GM10248 (cell line): Measurements from ENCODE around the gene ERCC6L2.

Source experiments
- CTCF ChIA-PET: fragments of 300-600 bp; sonication (Branson Sonifier 250); formaldehyde crosslinking; extraction: SDS; loops from one replicate; lab custom pipeline; 2021; ENCODE audit warnings: antibody characterized with exemption; lab: Yijun Ruan, JAX
- POLR2A ChIA-PET: fragments of 350-650 bp; sonication (Branson Sonifier 250); formaldehyde crosslinking; extraction: SDS; loops from one replicate; lab custom pipeline; 2020; ENCODE audit warnings: antibody characterized with exemption; lab: Yijun Ruan, JAX
- DNase-seq: peaks from one replicate; pipeline ENCODE4 v3.0.0; 2012; ENCODE audit errors: extremely low spot score
- TF ChIP-seq, protein P1 (sequence below): IDR thresholded peaks from 2 replicates; pipeline ENCODE4 v1.5.1; 2012; ENCODE audit warnings: mild to moderate bottlenecking, low read depth; ENCODE audit errors: extremely low read depth, missing control alignments, control extremely low read depth

Gene ERCC6L2

DNA sequence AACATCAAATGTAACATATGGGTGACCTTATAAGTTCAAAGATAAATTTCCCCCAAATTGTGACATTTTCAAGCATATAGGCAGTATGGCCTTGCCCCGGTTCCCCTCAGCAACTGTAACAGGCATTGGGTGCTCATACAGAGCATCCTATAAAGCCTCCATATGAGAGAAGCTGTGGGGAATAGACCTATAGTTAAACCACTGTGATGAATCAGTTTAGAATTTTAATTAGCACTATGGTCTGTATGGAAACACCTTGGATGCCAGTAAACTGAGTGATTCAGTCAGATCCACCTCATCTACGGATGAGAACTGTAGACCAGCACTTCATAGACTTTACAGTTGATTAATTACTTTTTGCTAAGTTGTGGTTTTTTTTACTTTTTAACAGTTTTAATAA, 79.4 kb downstream of the ERCC6L2 start:
- TF ChIP-seq, protein P1, sequence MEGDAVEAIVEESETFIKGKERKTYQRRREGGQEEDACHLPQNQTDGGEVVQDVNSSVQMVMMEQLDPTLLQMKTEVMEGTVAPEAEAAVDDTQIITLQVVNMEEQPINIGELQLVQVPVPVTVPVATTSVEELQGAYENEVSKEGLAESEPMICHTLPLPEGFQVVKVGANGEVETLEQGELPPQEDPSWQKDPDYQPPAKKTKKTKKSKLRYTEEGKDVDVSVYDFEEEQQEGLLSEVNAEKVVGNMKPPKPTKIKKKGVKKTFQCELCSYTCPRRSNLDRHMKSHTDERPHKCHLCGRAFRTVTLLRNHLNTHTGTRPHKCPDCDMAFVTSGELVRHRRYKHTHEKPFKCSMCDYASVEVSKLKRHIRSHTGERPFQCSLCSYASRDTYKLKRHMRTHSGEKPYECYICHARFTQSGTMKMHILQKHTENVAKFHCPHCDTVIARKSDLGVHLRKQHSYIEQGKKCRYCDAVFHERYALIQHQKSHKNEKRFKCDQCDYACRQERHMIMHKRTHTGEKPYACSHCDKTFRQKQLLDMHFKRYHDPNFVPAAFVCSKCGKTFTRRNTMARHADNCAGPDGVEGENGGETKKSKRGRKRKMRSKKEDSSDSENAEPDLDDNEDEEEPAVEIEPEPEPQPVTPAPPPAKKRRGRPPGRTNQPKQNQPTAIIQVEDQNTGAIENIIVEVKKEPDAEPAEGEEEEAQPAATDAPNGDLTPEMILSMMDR: no peak
- ChIA-PET POLR2A (no interaction called here), CTCF (no interaction called here)
- DNase-seq: no peak

DNA sequence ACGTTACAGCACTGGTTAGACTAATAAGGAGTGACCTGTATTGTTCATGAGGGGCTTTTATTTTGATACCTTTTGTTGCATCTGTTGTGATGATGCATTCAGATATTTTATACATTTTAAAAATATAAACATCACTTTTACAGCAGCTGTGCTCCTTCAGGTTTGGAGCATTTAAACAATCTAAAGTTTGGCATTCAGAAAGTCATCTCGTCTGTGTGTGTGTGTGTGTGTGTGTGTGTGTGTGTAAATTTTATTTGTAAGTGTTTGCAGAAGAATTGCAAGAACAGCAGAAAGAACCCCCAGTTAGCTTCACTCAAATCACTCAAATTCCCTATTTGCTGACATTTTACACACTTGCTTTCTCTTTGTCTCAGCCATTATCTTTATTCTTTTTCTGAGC, 87.4 kb downstream of the ERCC6L2 start:
- ChIA-PET POLR2A (no interaction called here), CTCF (interaction anchor here (1.0 kb wide), 1 partner anchor 255 kb away, joined by 3 read pairs; no protein-coding TSS in a partner anchor)
- TF ChIP-seq, protein P1: no peak
- no peak for DNase-seq

DNA sequence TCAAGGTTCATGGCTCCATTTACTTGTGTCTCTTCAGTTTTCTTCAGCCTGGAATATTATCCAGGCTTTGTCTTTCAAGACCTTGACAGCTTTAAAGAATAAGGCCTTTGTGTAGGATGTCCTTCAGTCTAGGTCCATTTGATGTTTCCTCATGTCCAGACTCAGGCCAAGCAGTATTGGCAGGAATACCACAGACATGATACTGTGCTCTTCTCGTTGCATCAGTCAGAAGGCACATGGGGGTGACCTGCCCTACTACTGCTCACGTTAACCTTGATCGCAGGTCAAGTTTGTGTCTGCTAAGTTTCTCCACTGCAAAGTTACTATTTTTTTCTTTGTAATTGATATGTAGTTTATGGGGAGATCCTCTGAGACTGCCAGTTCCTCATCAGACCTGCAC, 88.2 kb downstream of the ERCC6L2 start:
- TF ChIP-seq, protein P1: no peak
- POLR2A ChIA-PET: no interaction called here
- DNase-seq: no peak
- CTCF ChIA-PET: interaction anchor here (1.0 to 1.4 kb wide), 2 partner anchors 27 to 254 kb away, joined by 3 read pairs; no protein-coding TSS in a partner anchor

DNA sequence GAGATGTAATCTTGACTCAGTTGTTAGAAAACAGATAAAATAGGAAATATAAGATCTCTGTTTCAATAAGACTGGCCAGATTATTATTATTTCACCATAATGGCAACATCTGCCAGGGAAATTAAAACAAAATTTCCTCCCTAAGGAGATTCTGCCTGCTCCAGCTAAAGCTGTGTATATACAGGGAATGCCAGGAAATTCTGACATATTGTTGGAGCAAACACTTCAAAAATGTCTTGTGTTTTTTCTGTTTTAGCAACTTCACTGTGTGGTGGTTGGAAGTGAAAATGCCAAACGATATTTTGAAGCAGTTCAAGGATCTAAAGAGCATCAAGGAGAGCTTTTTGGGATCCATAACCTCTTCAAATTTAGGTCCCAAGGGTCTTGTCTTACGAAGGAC, 90.8 kb downstream of the ERCC6L2 start:
- ChIA-PET CTCF (no interaction called here), POLR2A (no interaction called here)
- no peak for DNase-seq
- TF ChIP-seq, protein P1: no peak

DNA sequence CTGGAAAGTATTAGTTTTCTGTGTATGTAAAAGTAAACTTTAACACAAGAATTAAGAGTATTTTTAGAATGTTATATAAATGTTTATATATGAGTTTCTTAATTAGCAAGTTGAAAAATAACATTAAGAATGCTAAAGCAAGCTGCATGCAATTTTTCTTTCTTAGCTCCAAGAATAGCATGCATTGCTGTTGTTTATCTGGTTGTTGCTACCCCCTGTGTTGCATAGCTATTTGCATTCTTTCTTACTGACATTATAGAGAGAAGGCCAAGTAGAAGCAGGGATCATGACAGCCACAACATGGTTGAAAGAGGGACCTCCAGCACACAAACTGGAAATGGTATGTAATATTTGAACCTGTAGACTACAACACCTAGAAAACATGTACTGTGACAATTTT, 94.8 kb downstream of the ERCC6L2 start:
- ChIA-PET POLR2A (no interaction called here), CTCF (interaction anchor here (1.4 kb wide), 1 partner anchor 53 kb away, joined by 3 read pairs; no protein-coding TSS in a partner anchor)
- no peak for DNase-seq
- TF ChIP-seq, protein P1: no peak

DNA sequence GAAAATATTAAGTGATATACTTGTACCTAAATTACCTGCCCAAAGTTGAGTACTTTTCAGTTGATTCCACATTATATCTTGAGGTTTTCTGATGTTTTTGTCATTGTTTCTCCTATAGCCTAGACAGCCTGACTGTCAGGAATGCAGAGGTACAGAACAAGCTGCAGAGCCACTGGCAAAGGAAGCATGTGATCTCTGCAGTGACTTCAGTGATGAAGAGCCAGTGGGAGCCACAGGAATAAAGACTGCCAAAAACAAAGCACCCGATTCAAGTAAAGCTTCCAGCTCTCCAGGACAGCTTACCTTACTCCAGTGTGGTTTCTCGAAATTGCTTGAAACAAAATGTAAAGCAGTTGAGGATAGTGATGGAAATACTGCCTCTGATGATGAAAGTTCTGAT, 96.3 kb downstream of the ERCC6L2 start:
- TF ChIP-seq, protein P1: no peak
- CTCF ChIA-PET: no interaction called here
- DNase-seq: no peak
- POLR2A ChIA-PET: no interaction called here
